Endothelial cell of umbilical vein (primary cell): ENCODE measurements around the gene ICE2. TPM values are rescaled to one million over a fixed set of nuclear protein-coding genes. Genes with fewer than 3 reads are reported as not detected.

Experiments used
- BruUV-seq: library from RNA; stranded (reverse); fragments of 400-500 nt; replicated peaks from 2 replicates; lab custom pipeline; 2021; lab: Mats Ljungman, UMichigan
- CTCF ChIA-PET: fragments of 300-600, 350-600 bp; sonication (Branson Sonifier 250); formaldehyde crosslinking; loops from one replicate; lab custom pipeline; 2021; ENCODE audit warnings: antibody characterized with exemption, inconsistent platforms; lab: Charles Lee
- POLR2A ChIA-PET: fragments of 300-600, 350-600 bp; sonication (Branson Sonifier 250); formaldehyde crosslinking; loops from one replicate; lab custom pipeline; 2021; ENCODE audit warnings: antibody characterized with exemption, inconsistent platforms; lab: Charles Lee
- DNase-seq: peaks from one replicate; pipeline ENCODE4 v3.0.0-alpha.2; 2011; ENCODE audit warnings: low read depth, low spot score
- FAIRE-seq: peaks from 2 replicates; lab custom pipeline; 2011; peaks lifted over from hg19 to GRCh38; lab: Jason Lieb, UNC
- H2AFZ ChIP-seq: 2 replicates; pipeline ENCODE4 v1.6.0; 2012; ENCODE audit warnings: low read depth, low read length, control low read depth, inconsistent platforms
- H3K27ac ChIP-seq: 2 replicates; pipeline ENCODE4 v1.5.1; 2011; ENCODE audit warnings: low read depth, mild to moderate bottlenecking, control low read depth, low read length, moderate library complexity; ENCODE audit not compliant: insufficient read depth
- H3K27me3 ChIP-seq, 2 experiments: 2 replicates each; pipeline versions ENCODE4 v1.6.0 to v1.6.1; 2011; ENCODE audit warnings: low read length in 2 of 2, mixed read lengths in 1 of 2; ENCODE audit not compliant: control insufficient read depth in 2 of 2, insufficient read depth in 2 of 2
- H3K36me3 ChIP-seq, 2 experiments: 2 replicates in 1 of 2; 3 replicates in 1 of 2; pipeline ENCODE4 v1.5.1; 2011; ENCODE audit warnings: low read length in 2 of 2, mild to moderate bottlenecking in 1 of 2, moderate library complexity in 1 of 2; ENCODE audit not compliant: control insufficient read depth in 2 of 2, insufficient read depth in 2 of 2; ENCODE audit errors: extremely low read depth in 1 of 2
- H3K4me1 ChIP-seq: 3 replicates; pipeline ENCODE4 v1.5.1; 2011; ENCODE audit warnings: mild to moderate bottlenecking, low read length; ENCODE audit not compliant: control insufficient read depth, insufficient read depth; ENCODE audit errors: extremely low read depth
- H3K4me2 ChIP-seq: 2 replicates; pipeline ENCODE4 v1.6.1; 2011; ENCODE audit warnings: low read length, control low read depth, mixed read lengths; ENCODE audit not compliant: insufficient read depth
- H3K4me3 ChIP-seq, 3 experiments: fragments of 200-600 bp in 1 of 3; sonication (generic), shearing (Covaris generic) in 1 of 3; replicated peaks in 1 of 3; 2 replicates each; pipeline ENCODE4 v1.5.1; 2011 to 2016; ENCODE audit warnings: control low read depth in 3 of 3, low read length in 3 of 3, mild to moderate bottlenecking in 2 of 3, inconsistent platforms in 1 of 3, low read depth in 1 of 3, moderate library complexity in 1 of 3; ENCODE audit not compliant: insufficient read depth in 1 of 3
- H3K79me2 ChIP-seq: 2 replicates; pipeline ENCODE4 v1.6.0; 2012; ENCODE audit warnings: low read length, inconsistent platforms; ENCODE audit not compliant: control insufficient read depth, insufficient read depth
- H3K9ac ChIP-seq: replicated peaks from 2 replicates; pipeline ENCODE3; 2011; ENCODE audit warnings: low read length, control low read depth; ENCODE audit not compliant: insufficient read depth; ENCODE audit errors: extremely low read depth
- H3K9me1 ChIP-seq: replicated peaks from 3 replicates; pipeline ENCODE4 v1.6.0; 2011; ENCODE audit warnings: mild to moderate bottlenecking, low read length; ENCODE audit not compliant: control insufficient read depth, insufficient read depth; ENCODE audit errors: extremely low read depth
- H3K9me3 ChIP-seq: replicated peaks from 2 replicates; pipeline ENCODE4 v1.5.1; 2012; ENCODE audit warnings: low read length, inconsistent platforms; ENCODE audit not compliant: control insufficient read depth, insufficient read depth
- H4K20me1 ChIP-seq: replicated peaks from 2 replicates; pipeline ENCODE3; 2011; ENCODE audit warnings: mild to moderate bottlenecking, low read length; ENCODE audit not compliant: control insufficient read depth, insufficient read depth; ENCODE audit errors: extremely low read depth
- CTCF ChIP-seq, 2 donors: IDR thresholded peaks; 1 replicate in 1 of 2; 2 replicates in 1 of 2; pipeline ENCODE4 v1.5.1; 2011; ENCODE audit warnings: low read length in 2 of 2, mild to moderate bottlenecking in 2 of 2, moderate library complexity in 2 of 2, control low read depth in 1 of 2, inconsistent platforms in 1 of 2, low read depth in 1 of 2; ENCODE audit not compliant: insufficient read depth in 1 of 2; ENCODE audit errors: extremely low read depth in 1 of 2
- EZH2 ChIP-seq: IDR thresholded peaks from 2 replicates; pipeline ENCODE4 v1.6.1; 2012; ENCODE audit warnings: borderline replicate concordance, low read depth, mild to moderate bottlenecking, moderate library complexity, low read length, inconsistent platforms; ENCODE audit not compliant: severe bottlenecking
- FOS ChIP-seq: IDR thresholded peaks from 2 replicates; pipeline ENCODE4 v1.6.1; 2011; ENCODE audit warnings: mild to moderate bottlenecking, low read length, moderate library complexity, borderline replicate concordance; ENCODE audit not compliant: insufficient read depth
- GATA2 ChIP-seq: IDR thresholded peaks from 2 replicates; pipeline ENCODE4 v1.7.0; 2011; ENCODE audit warnings: low read depth, mild to moderate bottlenecking, moderate library complexity, mixed read lengths, low read length; ENCODE audit not compliant: insufficient read length, insufficient read depth
- JUN ChIP-seq: IDR thresholded peaks from 2 replicates; pipeline ENCODE4 v1.6.1; 2011; ENCODE audit warnings: borderline replicate concordance, low read depth; ENCODE audit not compliant: insufficient read length, insufficient read depth
- MYC ChIP-seq: IDR thresholded peaks from one replicate; pipeline ENCODE4 v1.6.1; 2011; ENCODE audit warnings: mild to moderate bottlenecking, low read depth, low read length
- POLR2A ChIP-seq: IDR thresholded peaks from 2 replicates; pipeline ENCODE4 v1.6.1; 2012; ENCODE audit warnings: low read depth, mild to moderate bottlenecking, control low read depth, low read length
- POLR2AphosphoS5 ChIP-seq: IDR thresholded peaks from 2 replicates; pipeline ENCODE4 v1.6.1; 2012; ENCODE audit warnings: low read depth, mild to moderate bottlenecking, control low read depth, low read length, moderate library complexity; ENCODE audit not compliant: insufficient read depth
- dilution Hi-C: fragments of 300-500 bp; cut with MboI; formaldehyde crosslinking; loops from one replicate; pipeline ENCODE4 v1.15.0; 2019; ENCODE audit warnings: low sequenced_read_pairs; ENCODE audit not compliant: extremely low pct_ligation_motif_present
- intact Hi-C: fragments of 100-400 bp; cut with micrococcal nuclease; formaldehyde crosslinking; loops from one replicate; pipeline ENCODE4 v1.10.0; 2022
- polyA plus RNA-seq, 4 experiments: library from polyadenylated mRNA; depleted of rRNA in 3 of 4; stranded (reverse) in 3 of 4; unstranded in 1 of 4; fragments of >200 nt; gene quantifications; 2 replicates each; pipeline versions ENCODE4 v1.2.1 to v1.2.3, GENCODE V29; 2011 to 2012; ENCODE audit warnings: missing spikeins in 1 of 4
- total RNA-seq: library from RNA; stranded (reverse); gene quantifications from 2 replicates; pipeline ENCODE4 v1.2.3, GENCODE V29; 2021
- TF ChIP-seq, protein P1 (sequence below): IDR thresholded peaks from 2 replicates; pipeline ENCODE4 v1.6.1; 2011; ENCODE audit not compliant: insufficient read depth, insufficient read length

ICE2 gene
- total and polyA plus RNA-seq, 2 donors (not counting 3 experiments of a cell fraction or from before 2014, with no cell fraction given) = 22.1 to 57.0 TPM

DNA sequence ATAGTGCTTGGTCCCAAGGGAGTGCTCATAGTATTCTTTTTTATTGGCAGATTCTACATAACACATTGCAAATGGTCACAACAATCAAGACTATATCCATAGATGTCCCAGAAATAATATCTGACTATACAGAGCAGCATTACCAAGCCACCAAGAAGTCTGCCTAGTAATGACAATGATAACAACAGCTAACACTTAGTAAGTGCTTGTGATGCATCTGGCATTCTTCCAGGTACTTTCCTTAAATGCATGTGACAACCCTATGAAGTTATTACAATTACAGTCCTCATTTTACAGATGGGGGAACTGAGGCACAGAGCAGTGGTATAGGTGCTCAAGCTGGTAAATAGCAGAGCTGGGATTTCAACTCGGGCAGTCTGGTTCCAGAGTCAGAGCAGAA lies 49.6 kb upstream of the ICE2 start:
- Histone ChIP-seq H3K4me1 (no peaks in the 10 kb centered on the region), H4K20me1 (no peaks in the 10 kb centered on the region), H2AFZ (no peak overlapping the region), H3K79me2 (no peaks in the 10 kb centered on the region), H3K9me1 (no peaks in the 10 kb centered on the region), H3K36me3 (no peaks in the 10 kb centered on the region), H3K9me3 (no peaks in the 10 kb centered on the region), H3K27me3 (no peaks in the 10 kb centered on the region), H3K4me2 (no peak overlapping the region), H3K9ac (no peak overlapping the region), H3K4me3 (no peak overlapping the region), H3K27ac (no peak overlapping the region)
- no peak for TF ChIP-seq CTCF (IDR thresholded peaks at IDR 0.05; ENCODE audit: extremely low read depth in 1 of 2, insufficient read depth in 1 of 2, low read depth in 1 of 2, low read length in 2 of 2)
- TF ChIP-seq GATA2 = no peak
- no peak for TF ChIP-seq MYC
- TF ChIP-seq, protein P1, sequence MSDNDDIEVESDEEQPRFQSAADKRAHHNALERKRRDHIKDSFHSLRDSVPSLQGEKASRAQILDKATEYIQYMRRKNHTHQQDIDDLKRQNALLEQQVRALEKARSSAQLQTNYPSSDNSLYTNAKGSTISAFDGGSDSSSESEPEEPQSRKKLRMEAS = no peak
- TF ChIP-seq EZH2 = no peak
- TF ChIP-seq POLR2AphosphoS5 = no peak
- TF ChIP-seq POLR2A = no peak
- TF ChIP-seq FOS = no peak
- no peak for TF ChIP-seq JUN
- ChIA-PET CTCF (no interaction called here), POLR2A (no interaction called here)
- FAIRE-seq (no peak), DNase-seq (peak; percentile 34)
- intact Hi-C loops = no loop called here
- BruUV-seq = no TSS peak
- dilution Hi-C loops = no loop called here
